Neutrophil (primary cell): Measurements from ENCODE around the gene MAGEB3.

ENCODE experiments used
- H3K27ac ChIP-seq: fragments of 200-600 bp; sonication (generic); 2 replicates; pipeline ENCODE4 v1.5.1; 2016; ENCODE audit warnings: mild to moderate bottlenecking, moderate library complexity
- H3K27me3 ChIP-seq: fragments of 200-600 bp; sonication (generic); 2 replicates; pipeline ENCODE4 v1.6.0; 2016; ENCODE audit warnings: mild to moderate bottlenecking
- H3K36me3 ChIP-seq: fragments of 200-600 bp; sonication (generic); 2 replicates; pipeline ENCODE4 v1.5.1; 2017
- H3K4me1 ChIP-seq, 2 experiments: fragments of 200-600 bp in 1 of 2; sonication (generic) in 1 of 2; 1 replicate in 1 of 2; 2 replicates in 1 of 2; pipeline versions ENCODE4 v1.5.1 to v1.6.1; 2013 to 2016; ENCODE audit warnings: low read depth in 1 of 2, low read length in 1 of 2, mild to moderate bottlenecking in 1 of 2, moderate library complexity in 1 of 2; ENCODE audit not compliant: control insufficient read depth in 1 of 2, insufficient read depth in 1 of 2
- H3K4me3 ChIP-seq, 2 experiments: fragments of 200-600 bp in 1 of 2; sonication (generic) in 1 of 2; 1 replicate in 1 of 2; 2 replicates in 1 of 2; pipeline ENCODE4 v1.5.1; 2013 to 2016; ENCODE audit warnings: low read depth in 1 of 2, low read length in 1 of 2, mild to moderate bottlenecking in 1 of 2, moderate library complexity in 1 of 2
- H3K9me3 ChIP-seq: fragments of 200-600 bp; sonication (generic); 2 replicates; pipeline ENCODE4 v1.5.1; 2016
- TF ChIP-seq, protein P1 (sequence below): fragments of 200-600 bp; sonication (generic); IDR thresholded peaks from 2 replicates; pipeline ENCODE4 v1.5.1; 2016; ENCODE audit warnings: antibody characterized with exemption

Gene MAGEB3

DNA sequence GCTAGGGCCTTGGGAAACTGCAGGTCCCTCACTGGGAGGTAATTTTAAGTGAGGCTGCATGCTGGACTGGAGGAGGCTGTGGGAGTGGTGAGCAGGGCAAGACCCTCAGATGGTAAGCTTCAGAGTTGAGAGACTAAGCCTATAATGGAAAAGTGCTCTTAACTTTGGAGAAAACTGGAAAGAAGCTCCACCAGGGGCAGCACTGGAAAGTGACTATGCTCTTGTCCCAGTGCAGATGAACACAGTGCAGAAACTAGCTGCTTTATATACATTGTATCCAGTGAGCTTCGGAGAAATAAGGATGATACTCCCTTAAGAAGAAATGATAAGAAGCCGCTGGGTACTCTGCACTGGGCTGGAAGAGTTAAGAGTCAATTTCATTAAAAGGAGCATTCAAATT is 18.3 kb upstream of the MAGEB3 start:
- TF ChIP-seq, protein P1, sequence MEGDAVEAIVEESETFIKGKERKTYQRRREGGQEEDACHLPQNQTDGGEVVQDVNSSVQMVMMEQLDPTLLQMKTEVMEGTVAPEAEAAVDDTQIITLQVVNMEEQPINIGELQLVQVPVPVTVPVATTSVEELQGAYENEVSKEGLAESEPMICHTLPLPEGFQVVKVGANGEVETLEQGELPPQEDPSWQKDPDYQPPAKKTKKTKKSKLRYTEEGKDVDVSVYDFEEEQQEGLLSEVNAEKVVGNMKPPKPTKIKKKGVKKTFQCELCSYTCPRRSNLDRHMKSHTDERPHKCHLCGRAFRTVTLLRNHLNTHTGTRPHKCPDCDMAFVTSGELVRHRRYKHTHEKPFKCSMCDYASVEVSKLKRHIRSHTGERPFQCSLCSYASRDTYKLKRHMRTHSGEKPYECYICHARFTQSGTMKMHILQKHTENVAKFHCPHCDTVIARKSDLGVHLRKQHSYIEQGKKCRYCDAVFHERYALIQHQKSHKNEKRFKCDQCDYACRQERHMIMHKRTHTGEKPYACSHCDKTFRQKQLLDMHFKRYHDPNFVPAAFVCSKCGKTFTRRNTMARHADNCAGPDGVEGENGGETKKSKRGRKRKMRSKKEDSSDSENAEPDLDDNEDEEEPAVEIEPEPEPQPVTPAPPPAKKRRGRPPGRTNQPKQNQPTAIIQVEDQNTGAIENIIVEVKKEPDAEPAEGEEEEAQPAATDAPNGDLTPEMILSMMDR = no peak
- H3K9me3 ChIP-seq = no peaks in the 10 kb centered on the region
- no peaks in the 10 kb centered on the region for H3K27me3 ChIP-seq
- no peak overlapping the region for H3K4me3 ChIP-seq
- H3K36me3 ChIP-seq = no peaks in the 10 kb centered on the region
- H3K4me1 ChIP-seq = no peaks in the 10 kb centered on the region
- no peak overlapping the region for H3K27ac ChIP-seq

DNA sequence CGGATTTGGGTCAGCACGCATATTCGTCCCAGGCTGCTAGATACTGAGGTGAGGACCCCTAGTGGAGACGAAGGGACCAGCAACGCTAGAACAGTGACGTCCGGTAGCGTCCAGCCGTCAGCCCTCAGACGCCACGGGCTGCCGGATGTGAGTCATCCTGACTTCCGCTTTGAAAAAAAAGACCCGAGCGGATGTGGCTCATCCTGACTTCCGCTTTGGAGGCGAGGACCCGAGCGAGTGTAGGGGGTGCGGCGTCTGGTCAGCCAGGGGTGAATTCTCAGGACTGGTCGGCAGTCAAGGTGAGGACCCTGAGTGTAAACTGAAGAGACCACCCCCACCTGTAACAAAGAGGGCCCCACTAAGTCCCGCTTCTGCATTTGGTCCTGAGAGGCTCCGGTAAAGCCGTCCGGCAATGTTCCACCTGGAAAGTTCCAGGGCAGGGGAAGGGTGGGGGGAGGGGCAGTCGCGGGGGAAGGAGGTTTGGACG is 15.1 kb upstream of the MAGEB3 start, which contains the start of gene MAGEB2:
TSS of gene MAGEB2 (plus strand) at position 207 of the 487 bp plus-strand sequence. CDS start 3,018 bp downstream, outside the sequence.
- no peaks in the 10 kb centered on the region for H3K4me1 ChIP-seq
- H3K4me3 ChIP-seq = no peak within 1 kb of the TSS
- no peaks in the 10 kb centered on the region for H3K27me3 ChIP-seq
- TF ChIP-seq, protein P1 = no peak
- H3K9me3 ChIP-seq = no peaks in the 10 kb centered on the region
- H3K36me3 ChIP-seq = no peaks in the 10 kb centered on the region
- no peak within 1 kb of the TSS for H3K27ac ChIP-seq

DNA sequence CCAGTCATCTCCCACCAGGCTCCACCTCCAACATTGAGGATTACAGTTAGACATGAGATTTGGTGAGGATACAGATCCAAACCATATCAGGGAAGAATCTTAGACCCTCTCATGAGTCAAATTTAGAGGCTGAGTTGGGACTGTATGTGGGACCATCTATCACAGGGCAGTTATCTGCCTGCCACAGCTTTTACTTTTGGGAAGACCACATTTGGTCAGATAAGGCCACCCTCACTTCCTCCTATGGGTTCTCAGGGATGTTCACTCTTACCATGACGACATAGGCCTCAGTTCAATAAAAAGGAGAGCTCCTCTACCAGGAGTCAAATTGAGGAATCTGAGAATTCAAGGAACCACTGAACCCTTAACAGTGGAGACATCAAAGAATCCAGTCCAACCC is 13.0 kb upstream of the MAGEB3 start:
- TF ChIP-seq, protein P1 = no peak
- Histone ChIP-seq H3K36me3 (no peaks in the 10 kb centered on the region), H3K4me1 (no peaks in the 10 kb centered on the region), H3K4me3 (no peak overlapping the region), H3K27ac (no peak overlapping the region), H3K9me3 (no peaks in the 10 kb centered on the region), H3K27me3 (no peaks in the 10 kb centered on the region)

GRCh38 chrX:30219372-30219771 is 11.1 kb upstream of the MAGEB3 start:
- no peaks in the 10 kb centered on the region for H3K36me3 ChIP-seq
- H3K27ac ChIP-seq = no peak overlapping the region
- TF ChIP-seq, protein P1 = no peak
- no peak overlapping the region for H3K4me3 ChIP-seq
- H3K27me3 ChIP-seq = no peaks in the 10 kb centered on the region
- no peaks in the 10 kb centered on the region for H3K4me1 ChIP-seq
- H3K9me3 ChIP-seq = no peaks in the 10 kb centered on the region

DNA sequence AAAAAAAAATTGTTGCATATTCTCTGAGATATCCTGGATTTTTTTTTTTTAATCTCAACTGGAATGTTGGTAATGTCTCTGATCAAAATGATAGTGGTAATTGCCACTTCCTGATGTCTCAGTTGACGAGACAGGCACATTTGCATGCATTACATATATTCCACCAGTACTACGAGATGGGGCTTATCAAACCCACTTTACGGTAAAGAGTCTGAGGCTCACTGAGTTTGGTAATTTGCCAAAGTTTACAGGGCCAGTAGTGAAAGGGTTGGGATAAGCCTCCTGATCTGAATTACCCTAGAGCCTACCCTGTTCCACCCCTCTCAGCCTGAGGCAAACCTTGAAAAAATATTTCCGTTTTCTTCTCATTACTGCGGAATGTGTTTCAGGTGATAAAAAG is 9.8 kb upstream of the MAGEB3 start:
- Histone ChIP-seq H3K27ac (no peak overlapping the region), H3K36me3 (no peaks in the 10 kb centered on the region), H3K27me3 (no peaks in the 10 kb centered on the region), H3K4me3 (no peak overlapping the region), H3K4me1 (no peaks in the 10 kb centered on the region), H3K9me3 (no peaks in the 10 kb centered on the region)
- TF ChIP-seq, protein P1 = no peak

- no peaks in the 10 kb centered on the region for H3K27me3 ChIP-seq
- H3K36me3 ChIP-seq = no peaks in the 10 kb centered on the region
- no peak overlapping the region for H3K27ac ChIP-seq
- no peaks in the 10 kb centered on the region for H3K4me1 ChIP-seq
- no peaks in the 10 kb centered on the region for H3K9me3 ChIP-seq
- TF ChIP-seq, protein P1 = no peak
- H3K4me3 ChIP-seq = no peak overlapping the region
Observed at GRCh38 chrX:30224536-30224935, 5.9 kb upstream of the MAGEB3 start.
